HG03108 (cell line): ENCODE data around the gene PSME4.
"Not testable (repeated sequence)": the region's sequence is repeated elsewhere in the genome, so short reads cannot be mapped to it uniquely, and the experiment has no call there.

Experiments used
- ATAC-seq: cut with Tn5 transposase; IDR thresholded peaks from one replicate; pipeline ENCODE4 v1.9.1; 2021; ENCODE audit warnings: moderate library complexity; ENCODE audit not compliant: unreplicated experiment

PSME4 gene

DNA sequence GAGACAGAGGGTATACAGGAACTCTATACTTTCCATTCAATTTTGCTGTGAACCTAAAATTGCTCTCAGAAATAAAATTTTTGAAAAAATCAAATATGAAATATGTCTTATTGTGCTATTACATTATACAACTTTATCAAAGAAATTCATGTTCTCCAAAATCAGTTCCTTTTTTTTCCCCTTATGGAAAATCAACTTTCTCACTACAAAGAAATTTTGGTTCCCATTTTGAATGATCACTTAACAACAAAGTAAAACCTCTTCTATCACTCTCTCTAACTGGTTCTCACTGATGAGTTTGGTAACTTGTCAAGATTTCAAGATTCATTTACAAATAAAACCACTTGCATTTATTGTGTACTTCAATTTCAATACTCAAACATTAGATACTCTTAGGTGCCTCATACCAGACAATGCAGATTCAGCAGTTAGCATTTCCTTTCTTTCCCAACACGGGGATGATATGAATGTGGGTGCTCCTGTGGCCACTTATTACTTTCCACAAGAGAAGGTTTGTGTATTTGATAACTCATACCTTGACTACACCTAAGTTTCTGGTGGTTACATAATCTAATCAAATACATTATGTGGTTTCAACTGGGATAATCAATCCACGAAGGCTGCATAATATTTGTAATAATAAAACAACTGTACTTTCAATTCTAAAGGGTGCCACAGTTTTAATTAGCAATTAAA, 6.4 kb downstream of the PSME4 start:
- ATAC-seq: no peak

GRCh38 chr2:53961478-53962216, 9.1 kb downstream of the PSME4 start:
- not testable (repeated sequence) for ATAC-seq

GRCh38 chr2:53960476-53960875, 10.3 kb downstream of the PSME4 start:
- no peak for ATAC-seq

GRCh38 chr2:53958443-53958842, 12.3 kb downstream of the PSME4 start:
- no peak for ATAC-seq

- ATAC-seq: no peak
These were observed 18.3 kb downstream of the PSME4 start for GRCh38 chr2:53952519-53952918.

DNA sequence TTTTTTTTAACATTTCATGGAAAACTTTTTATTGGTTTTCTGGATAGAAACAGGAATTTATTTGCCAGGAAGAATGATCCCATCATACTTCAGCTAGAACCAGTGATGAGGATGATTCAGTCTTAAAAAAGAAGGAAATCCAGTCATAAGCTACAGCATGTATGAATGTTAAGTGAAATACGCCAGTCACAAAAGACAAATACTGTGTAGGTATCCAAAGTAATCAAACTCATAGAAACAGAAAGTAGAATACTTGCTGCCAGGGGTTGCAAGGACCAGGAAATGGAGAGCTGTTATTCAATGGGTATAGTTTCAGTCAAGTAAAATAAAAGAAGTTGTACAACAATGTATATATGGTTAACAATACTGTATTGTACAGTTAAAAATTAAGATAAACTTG, 21.3 kb downstream of the PSME4 start:
- no peak for ATAC-seq

DNA sequence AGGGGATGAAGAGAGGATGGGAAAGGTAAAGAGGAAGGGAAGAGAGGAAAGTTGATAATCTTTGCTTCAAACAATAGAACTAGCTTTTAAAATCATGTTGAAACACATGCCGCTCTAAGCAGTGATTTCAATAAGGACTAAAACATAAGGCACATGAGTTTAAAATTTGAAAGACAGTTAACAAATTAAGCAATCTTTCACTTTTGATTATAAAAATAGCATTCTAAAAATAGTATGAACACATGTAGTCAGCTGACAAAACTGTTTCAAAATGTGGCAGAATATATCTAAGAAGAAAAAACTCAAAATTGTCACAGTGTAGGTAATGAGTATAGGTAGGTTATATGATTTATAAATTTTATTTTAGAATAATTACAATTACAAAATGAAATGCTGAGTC, 25.3 kb downstream of the PSME4 start:
- ATAC-seq: no peak

GRCh38 chr2:53944542-53944941, 26.3 kb downstream of the PSME4 start:
- ATAC-seq: no peak

GRCh38 chr2:53942280-53942679, 28.5 kb downstream of the PSME4 start:
- ATAC-seq: no peak

GRCh38 chr2:53941749-53942148, 29.0 kb downstream of the PSME4 start:
- peak; percentile 41 for ATAC-seq

DNA sequence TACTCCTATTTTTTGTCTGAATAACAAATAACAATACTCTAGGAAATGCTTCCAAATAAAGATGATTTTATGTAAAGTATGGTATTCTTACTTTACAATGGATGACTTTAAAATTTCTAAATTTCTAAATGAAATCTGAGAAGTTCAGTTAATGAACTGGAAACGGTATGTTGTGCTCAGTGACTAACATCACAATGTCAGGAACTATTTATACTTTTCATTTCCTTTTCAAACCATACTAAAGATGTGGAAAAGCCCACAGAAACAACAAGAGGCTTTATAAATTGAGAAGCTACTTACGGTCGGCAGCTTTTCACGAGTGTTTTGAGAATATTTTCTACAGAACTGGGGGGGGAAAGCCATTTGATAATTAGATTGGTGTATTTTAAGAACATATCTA, 31.1 kb downstream of the PSME4 start:
- ATAC-seq: no peak

DNA sequence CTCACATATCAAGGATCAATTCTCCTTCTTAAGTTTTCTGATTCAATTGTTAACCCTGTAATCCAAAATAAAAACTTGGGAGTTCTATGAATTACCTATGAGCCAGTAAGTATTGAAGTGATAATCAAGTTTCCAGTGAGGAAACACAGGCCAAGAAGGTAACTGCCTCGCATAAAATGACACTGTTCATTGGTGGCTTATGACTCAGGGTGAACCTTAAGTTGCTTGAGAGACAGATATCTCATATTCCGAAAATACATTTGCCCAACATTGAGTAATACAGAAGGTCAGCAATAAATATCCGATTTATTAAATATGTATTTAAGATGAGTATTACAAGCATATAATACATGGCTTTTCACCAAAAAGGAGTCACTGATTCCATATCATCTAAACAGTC, 31.9 kb downstream of the PSME4 start:
- ATAC-seq: no peak

DNA sequence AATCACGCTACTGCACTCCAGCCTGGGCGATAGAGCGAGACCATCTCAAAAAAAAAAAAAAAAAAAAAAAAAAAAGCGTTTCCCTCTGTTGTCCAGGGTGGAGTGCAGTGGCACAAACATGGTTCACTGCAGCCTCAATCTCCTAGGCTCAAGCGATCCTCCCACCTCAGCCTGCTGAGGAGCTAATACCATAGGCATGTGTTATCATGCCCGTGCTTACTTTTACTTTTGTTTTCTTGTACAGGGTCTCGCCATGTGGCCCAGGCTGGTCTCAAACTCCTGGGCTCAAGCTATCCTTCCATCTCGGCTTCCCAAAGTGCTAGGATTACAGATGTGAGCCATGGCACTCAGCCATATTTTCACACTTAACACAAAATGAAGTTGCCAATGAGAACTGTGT, 37.5 kb downstream of the PSME4 start:
- no peak for ATAC-seq

GRCh38 chr2:53926321-53926720, 44.5 kb downstream of the PSME4 start:
- not testable (repeated sequence) for ATAC-seq

GRCh38 chr2:53913721-53914120, 57.1 kb downstream of the PSME4 start:
- peak; percentile 93 for ATAC-seq

DNA sequence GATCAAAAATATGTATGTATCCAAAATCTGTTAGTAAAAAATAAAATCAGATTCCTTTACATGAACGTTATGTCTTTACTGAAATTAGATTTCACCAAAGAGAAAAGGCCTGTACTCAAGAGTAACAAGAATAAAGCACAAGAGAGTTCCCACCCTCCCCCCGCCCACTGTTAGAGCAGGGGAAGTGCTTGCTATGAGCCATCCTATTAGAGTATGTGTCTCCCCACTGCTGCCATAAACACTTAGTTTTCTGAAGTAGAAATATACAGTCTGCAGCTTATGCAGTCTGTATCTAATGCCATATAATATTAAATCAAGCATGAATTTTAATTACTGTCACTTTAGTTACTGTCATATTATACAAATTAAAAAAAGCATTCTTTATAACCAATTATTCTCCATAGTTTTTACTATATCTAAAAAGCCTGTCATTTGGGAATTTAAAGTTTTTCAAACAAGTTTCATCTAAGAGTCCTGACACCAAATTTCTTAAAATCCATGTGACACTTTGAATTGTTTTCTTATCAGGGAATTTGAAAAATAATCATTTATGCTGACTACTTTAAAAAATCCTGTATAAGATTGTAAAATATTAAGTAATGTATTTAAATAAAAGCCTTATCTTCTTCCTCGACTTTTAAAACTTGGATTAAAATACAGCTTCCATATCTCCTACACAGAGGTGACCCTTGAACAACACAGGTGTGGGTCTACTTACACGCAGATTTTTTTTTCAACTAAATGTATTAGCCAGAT, 59.2 kb downstream of the PSME4 start:
- no peak for ATAC-seq

GRCh38 chr2:53907582-53907981, 63.2 kb downstream of the PSME4 start:
- no peak for ATAC-seq

DNA sequence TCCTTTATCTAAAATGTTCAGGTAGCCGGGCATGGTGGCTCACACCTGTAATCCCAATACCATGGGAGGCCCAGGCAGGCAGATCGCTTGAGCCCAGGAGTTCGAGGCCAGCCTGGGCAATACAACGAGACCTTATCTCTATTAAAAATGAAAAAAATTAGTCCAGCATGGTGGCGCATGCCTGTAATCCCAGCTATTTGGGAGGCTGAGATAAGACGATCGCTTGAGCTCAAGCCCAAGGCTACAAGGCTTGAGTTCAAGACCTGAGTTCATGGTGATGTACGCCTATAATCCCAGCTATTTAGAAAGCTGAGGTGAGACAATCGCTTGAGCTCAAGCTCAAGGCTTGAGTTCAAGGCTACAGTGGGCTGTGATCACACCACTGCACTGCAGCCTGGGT, 65.4 kb downstream of the PSME4 start:
- ATAC-seq: no peak

DNA sequence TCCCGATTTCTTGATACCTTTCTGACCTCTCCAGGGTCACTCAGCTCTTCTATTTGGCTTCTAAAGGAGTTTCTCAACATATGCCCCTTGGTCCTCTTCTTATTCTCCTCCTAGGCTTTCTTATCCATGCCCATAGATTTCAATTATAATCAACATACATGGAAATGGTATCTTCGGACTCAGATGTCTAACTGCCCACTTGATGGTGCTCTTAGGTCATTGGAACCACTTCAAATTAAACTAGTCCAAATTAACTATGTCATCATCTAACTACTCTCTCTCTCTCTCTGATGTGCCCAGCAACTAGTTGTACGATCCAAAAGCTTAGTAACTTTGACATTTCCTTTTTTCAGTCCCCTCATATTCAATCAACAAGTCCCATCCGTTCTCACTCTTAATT, 67.8 kb downstream of the PSME4 start:
- ATAC-seq: no peak

DNA sequence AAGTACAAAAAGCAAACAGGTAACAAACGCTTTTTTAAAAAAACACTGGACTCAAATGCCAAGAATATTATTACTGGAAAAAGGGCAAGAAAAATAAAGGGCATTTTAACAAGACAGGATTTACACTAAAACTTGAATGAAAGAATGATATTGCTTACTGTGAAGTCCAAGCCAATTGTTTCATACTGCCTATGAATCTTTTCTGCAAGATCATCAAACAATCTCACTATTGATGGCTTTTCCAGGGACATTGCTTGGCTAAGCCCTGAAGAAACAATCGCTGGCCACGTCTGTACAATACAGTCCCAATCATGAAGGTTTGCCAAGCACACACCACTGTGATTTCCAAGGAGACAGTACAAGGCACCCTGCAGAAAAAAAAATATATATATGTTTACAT, 69.6 kb downstream of the PSME4 start:
- ATAC-seq: no peak

DNA sequence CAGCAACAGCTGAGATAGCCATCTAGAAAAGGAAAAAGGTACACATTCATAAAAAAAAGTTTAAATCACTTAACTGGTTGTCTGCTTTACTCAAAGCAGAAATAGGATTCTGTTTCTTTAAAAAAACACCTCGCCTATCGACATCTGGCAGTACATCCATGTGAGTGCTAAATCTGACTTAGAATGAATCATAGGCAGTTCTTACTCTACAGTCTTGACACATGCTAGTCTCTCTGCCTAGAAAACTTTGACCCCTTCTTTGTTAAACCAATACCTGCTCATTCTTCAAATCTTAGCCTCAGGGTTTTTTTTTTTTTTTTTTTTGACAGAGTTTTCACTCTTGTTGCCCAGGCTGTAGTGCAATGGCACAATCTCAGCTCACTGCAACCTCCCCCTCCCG, 73.9 kb downstream of the PSME4 start:
- no peak for ATAC-seq
